GM21619 (cell line): Measurements from ENCODE around the gene RPTOR.

ENCODE experiments used
- ATAC-seq: cut with Tn5 transposase; IDR thresholded peaks from one replicate; pipeline ENCODE4 v1.9.1; 2021; ENCODE audit not compliant: unreplicated experiment

RPTOR gene

GRCh38 chr17:80660527-80661198 lies 116.0 kb downstream of the RPTOR start:
- no peak for ATAC-seq

- no peak for ATAC-seq
Observed at GRCh38 chr17:80662557-80662956, 117.9 kb downstream of the RPTOR start.

- ATAC-seq, result no peak
Observed at GRCh38 chr17:80663781-80664206, 119.2 kb downstream of the RPTOR start.

GRCh38 chr17:80664217-80664790 lies 119.7 kb downstream of the RPTOR start:
- no peak for ATAC-seq

- ATAC-seq, result no peak
Observed at GRCh38 chr17:80665792-80666191, 121.2 kb downstream of the RPTOR start.

GRCh38 chr17:80666867-80667266 lies 122.2 kb downstream of the RPTOR start:
- no peak for ATAC-seq

- ATAC-seq, result no peak
Observed at GRCh38 chr17:80667462-80668277, 123.0 kb downstream of the RPTOR start.

- no peak for ATAC-seq
Observed at GRCh38 chr17:80668375-80669148, 123.9 kb downstream of the RPTOR start.

- no peak for ATAC-seq
Observed at GRCh38 chr17:80671039-80671824, 126.6 kb downstream of the RPTOR start.

- ATAC-seq, result no peak
Observed at GRCh38 chr17:80671825-80672110, 127.1 kb downstream of the RPTOR start.

- ATAC-seq, result no peak
Observed at GRCh38 chr17:80673152-80673920, 128.7 kb downstream of the RPTOR start.

GRCh38 chr17:80675438-80676095 lies 130.9 kb downstream of the RPTOR start:
- no peak for ATAC-seq

GRCh38 chr17:80676096-80676466 lies 131.4 kb downstream of the RPTOR start:
- no peak for ATAC-seq

- ATAC-seq, result no peak
Observed at GRCh38 chr17:80676564-80676963, 131.9 kb downstream of the RPTOR start.

GRCh38 chr17:80677214-80677756 lies 132.6 kb downstream of the RPTOR start:
- ATAC-seq, result no peak

- ATAC-seq, result no peak
Observed at GRCh38 chr17:80679816-80680215, 135.2 kb downstream of the RPTOR start.

- ATAC-seq, result no peak
Observed at GRCh38 chr17:80681215-80681614, 136.6 kb downstream of the RPTOR start.

- no peak for ATAC-seq
Observed at GRCh38 chr17:80682372-80682771, 137.7 kb downstream of the RPTOR start.

- no peak for ATAC-seq
Observed at GRCh38 chr17:80683625-80684104, 139.0 kb downstream of the RPTOR start.
